Activated naive CD4-positive, alpha-beta T cell treated with anti-CD3 and anti-CD28 coated beads, Interleukin-2, amount 50 U/mL, for 24 hours (primary cell): Measurements from ENCODE around the gene AGFG1.
A peak's percentile ranks its signal among the peaks of the same experiment; 100 is the strongest.
"Not testable (repeated sequence)": the region's sequence is repeated elsewhere in the genome, so short reads cannot be mapped to it uniquely, and the experiment has no call there.

Experiments
- H3K27ac Mint-ChIP-seq: one replicate; pipeline ENCODE4 v1.8.0; 2021; ENCODE audit warnings: mild to moderate bottlenecking, mixed read lengths
- H3K27me3 Mint-ChIP-seq: one replicate; pipeline ENCODE4 v1.8.0; 2021; ENCODE audit warnings: mixed read lengths
- H3K36me3 Mint-ChIP-seq: one replicate; pipeline ENCODE4 v1.8.0; 2021; ENCODE audit warnings: mixed read lengths
- H3K4me1 Mint-ChIP-seq: one replicate; pipeline ENCODE4 v1.8.0; 2021; ENCODE audit warnings: mixed read lengths
- H3K4me3 Mint-ChIP-seq: one replicate; pipeline ENCODE4 v1.8.0; 2021; ENCODE audit warnings: mild to moderate bottlenecking, mixed read lengths
- H3K9me3 Mint-ChIP-seq: one replicate; pipeline ENCODE4 v1.8.0; 2021; ENCODE audit warnings: mixed read lengths

AGFG1 gene

DNA sequence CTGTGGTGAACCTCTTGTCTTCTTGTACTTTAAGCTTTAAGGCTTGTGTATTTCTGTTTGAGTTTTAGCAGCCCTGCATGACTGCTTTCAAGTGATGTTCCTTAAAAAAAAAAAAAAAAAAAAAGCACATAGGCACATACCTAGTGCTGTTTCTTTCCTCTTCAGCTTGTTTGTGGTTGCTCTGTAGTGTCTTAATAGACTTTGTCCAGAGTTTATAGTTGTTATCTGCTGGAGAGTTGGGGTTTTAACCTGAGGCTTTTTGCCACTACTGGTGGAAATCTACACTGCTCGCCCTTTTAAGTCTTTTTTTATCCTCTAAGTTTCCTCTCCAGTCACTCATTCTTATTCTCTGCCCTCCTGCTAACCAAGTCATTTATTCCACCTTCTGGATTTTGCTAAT lies 34.5 kb downstream of the AGFG1 start:
- peaks cover 88% of the 10 kb centered on the region for H3K4me1 Mint-ChIP-seq
- peaks cover 12% of the 10 kb centered on the region for H3K36me3 Mint-ChIP-seq
- H3K9me3 Mint-ChIP-seq, result no peaks in the 10 kb centered on the region
- H3K27me3 Mint-ChIP-seq, result no peaks in the 10 kb centered on the region
- no peak overlapping the region for H3K27ac Mint-ChIP-seq
- peak overlapping the region; percentile 24 for H3K4me3 Mint-ChIP-seq

DNA sequence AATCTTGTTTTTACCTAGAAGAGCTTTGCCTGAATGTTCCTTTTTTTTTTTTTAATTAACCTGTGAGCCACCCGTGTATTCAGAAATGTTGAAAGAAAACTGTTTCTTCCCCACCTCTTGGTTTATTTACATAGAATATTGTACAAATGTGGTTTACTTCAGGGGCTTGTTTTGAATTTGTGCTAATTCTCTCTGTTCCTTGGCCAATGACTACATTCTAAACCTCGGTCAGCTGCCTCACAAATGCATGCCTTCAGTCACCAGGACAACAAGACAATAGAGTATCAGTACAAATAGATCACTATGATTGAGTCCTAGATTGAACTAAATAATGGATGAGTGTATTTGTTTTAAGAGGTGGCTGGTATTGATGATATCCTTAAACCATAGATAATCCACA lies 36.0 kb downstream of the AGFG1 start:
- Mint-ChIP-seq H3K36me3 (peaks cover 7% of the 10 kb centered on the region), H3K4me1 (peaks cover 92% of the 10 kb centered on the region), H3K9me3 (no peaks in the 10 kb centered on the region), H3K27ac (no peak overlapping the region), H3K4me3 (peak overlapping the region; percentile 30), H3K27me3 (no peaks in the 10 kb centered on the region)

DNA sequence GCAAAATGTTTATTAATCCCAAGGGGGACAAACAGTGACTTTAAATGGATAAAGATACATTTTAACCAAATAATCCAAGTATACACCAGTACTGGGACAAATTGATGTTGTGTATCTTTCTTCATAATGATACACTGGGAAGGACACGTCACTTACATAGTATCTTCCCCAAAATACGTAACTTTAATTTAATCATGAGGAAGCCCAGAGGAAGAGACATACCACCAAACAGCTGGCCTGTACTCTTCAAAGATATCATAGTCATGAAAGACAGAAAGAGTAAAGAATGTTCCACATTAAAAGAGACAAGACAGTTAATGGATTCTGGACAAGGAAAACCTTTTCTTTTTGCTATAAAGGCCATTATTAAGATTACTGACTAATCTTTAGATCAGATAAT lies 37.1 kb downstream of the AGFG1 start:
- no peaks in the 10 kb centered on the region for H3K27me3 Mint-ChIP-seq
- H3K27ac Mint-ChIP-seq, result peak overlapping the region; percentile 6
- H3K4me3 Mint-ChIP-seq, result no peak overlapping the region
- peaks cover 5% of the 10 kb centered on the region for H3K36me3 Mint-ChIP-seq
- no peaks in the 10 kb centered on the region for H3K9me3 Mint-ChIP-seq
- H3K4me1 Mint-ChIP-seq, result peaks cover 93% of the 10 kb centered on the region

DNA sequence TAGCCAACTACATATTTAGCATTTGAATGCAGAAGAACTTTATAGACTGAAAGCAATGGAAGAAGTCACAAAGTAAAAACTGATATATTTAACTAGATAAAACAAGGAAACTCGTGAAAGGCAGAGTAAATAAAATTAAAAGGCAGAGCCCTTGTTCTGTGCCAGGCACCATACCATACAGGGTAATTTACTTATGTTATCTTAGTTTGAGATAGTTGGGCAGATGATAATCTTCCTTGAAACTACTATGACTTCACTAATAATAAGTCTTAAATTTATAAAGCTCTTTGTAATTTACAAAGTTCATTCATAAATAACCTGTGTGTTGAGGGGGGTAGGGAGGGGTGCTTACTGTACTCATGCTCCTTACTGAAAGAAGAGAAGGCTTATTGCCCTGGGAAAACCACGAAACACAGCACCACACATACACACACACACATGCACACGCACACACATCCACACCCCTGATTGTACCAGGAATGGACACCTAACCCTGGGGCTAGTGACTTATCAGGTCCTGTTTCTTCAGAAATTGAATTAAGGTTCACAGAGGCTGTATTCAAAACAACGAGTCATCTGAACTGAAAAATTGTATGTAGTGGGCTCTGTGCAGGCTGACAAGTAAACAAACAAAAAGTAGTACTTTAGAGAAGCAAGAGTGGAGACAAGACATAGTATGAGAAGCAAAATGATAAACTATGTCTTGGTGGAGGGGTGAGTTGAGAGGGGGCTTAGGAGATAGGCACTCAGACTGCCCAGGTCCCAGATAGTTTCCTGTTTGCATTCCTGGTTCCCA lies 38.1 kb downstream of the AGFG1 start:
- H3K4me1 Mint-ChIP-seq, result peaks cover 90% of the 10 kb centered on the region
- H3K27me3 Mint-ChIP-seq, result no peaks in the 10 kb centered on the region
- H3K36me3 Mint-ChIP-seq, result peaks cover 5% of the 10 kb centered on the region
- no peaks in the 10 kb centered on the region for H3K9me3 Mint-ChIP-seq
- peak overlapping the region; percentile 36 for H3K4me3 Mint-ChIP-seq
- peak overlapping the region; percentile 41 for H3K27ac Mint-ChIP-seq

DNA sequence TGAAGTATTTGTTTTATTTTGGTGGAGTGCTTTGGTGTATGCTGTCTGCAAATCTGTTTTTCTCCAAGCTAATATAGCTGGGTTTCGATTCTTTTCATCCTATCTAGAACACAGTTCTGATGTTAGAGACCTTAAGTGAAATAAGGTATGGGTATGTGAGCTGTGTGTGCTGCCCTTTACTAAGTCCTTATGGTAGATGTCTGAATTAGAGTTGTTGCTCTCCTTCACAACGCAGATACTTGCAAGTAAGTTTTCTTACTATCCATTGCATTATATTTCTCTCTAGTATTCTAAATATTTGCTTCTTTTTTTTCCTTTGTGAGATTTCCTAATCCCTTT lies 38.6 kb downstream of the AGFG1 start:
- no peaks in the 10 kb centered on the region for H3K9me3 Mint-ChIP-seq
- H3K4me3 Mint-ChIP-seq, result peak overlapping the region; percentile 26
- H3K27me3 Mint-ChIP-seq, result no peaks in the 10 kb centered on the region
- peak overlapping the region; percentile 10 for H3K27ac Mint-ChIP-seq
- peaks cover 90% of the 10 kb centered on the region for H3K4me1 Mint-ChIP-seq
- peaks cover 4% of the 10 kb centered on the region for H3K36me3 Mint-ChIP-seq

DNA sequence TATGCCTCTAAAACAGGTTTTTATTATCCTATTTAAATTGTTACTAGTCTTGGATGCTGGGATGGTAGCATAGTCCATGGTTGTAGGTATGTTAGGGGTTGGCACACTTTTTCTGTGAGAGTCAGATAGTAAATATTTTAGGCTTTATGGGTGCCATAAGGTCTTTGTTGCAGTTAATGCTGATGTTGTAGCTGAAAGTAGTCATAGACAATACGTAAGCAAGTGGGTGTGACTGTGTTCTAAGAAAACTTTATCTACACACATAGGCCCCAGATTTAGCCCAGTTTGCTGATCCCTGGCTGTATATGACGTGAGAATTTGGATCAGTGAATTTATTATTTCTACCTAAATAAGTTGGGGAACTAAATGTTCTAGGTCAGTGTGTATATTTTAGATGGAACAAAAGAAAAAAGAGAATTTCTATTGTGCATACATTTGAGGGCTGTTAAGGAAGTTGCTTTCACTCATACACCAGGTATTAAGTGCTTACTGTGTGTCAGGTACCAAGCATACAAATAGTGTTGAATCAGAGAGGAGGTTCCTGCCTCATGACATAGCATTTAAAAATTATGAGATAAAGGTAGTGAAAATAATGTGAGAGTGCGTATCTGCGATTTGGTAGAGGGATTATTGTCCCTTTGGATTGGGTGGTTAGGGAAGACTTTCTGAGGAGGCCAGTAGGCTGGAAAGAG lies 39.4 kb downstream of the AGFG1 start:
- Mint-ChIP-seq H3K27me3 (no peaks in the 10 kb centered on the region), H3K4me3 (no peak overlapping the region), H3K4me1 (peaks cover 90% of the 10 kb centered on the region), H3K27ac (peak overlapping the region; percentile 36), H3K36me3 (peaks cover 6% of the 10 kb centered on the region), H3K9me3 (no peaks in the 10 kb centered on the region)

DNA sequence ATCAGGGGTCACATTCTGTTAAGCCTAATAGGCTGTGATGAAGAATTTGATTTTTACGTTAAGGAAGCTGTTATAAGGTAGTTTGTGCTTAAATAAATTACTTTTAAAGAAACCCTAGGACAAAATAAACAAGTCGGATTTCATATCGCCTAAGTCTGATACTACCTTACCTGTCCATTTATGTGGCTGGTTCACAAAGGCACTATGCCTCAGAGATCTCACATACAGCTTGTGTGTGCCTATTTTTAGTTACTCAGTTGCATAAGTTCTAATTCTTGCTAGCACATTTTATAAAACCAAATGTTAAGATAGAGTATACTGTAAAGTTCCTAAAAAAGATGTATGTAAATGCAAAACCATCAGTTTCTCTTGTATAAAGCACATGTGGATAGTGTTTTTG lies 40.0 kb downstream of the AGFG1 start:
- H3K27me3 Mint-ChIP-seq, result no peaks in the 10 kb centered on the region

DNA sequence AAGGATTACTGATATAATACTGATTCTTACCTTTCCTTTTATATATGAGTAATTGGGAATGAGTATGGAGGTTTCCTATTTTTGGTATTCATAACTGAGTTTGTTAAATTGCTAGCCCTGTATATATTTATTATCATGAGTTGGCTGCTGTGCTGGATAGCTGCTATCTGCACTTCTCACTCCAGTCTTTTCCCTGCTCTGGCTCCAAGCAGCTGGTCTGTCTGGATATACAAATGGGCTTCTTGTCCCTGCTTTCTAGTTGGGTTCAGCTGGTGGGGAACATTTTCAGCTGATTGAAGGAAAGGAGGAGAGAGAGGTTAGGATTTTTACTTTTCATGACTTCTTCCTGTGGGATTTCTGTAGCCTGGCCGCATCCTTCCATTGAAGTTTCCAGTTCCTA lies 41.2 kb downstream of the AGFG1 start:
- Mint-ChIP-seq H3K4me3 (no peak overlapping the region), H3K36me3 (peaks cover 6% of the 10 kb centered on the region), H3K9me3 (no peaks in the 10 kb centered on the region), H3K4me1 (peaks cover 95% of the 10 kb centered on the region), H3K27ac (no peak overlapping the region), H3K27me3 (no peaks in the 10 kb centered on the region)

More for the DNA sequence above, 40.0 kb downstream of the AGFG1 start:
- Mint-ChIP-seq H3K4me3 (no peak overlapping the region), H3K27ac (no peak overlapping the region), H3K9me3 (no peaks in the 10 kb centered on the region), H3K4me1 (peaks cover 88% of the 10 kb centered on the region), H3K36me3 (peaks cover 6% of the 10 kb centered on the region)

DNA sequence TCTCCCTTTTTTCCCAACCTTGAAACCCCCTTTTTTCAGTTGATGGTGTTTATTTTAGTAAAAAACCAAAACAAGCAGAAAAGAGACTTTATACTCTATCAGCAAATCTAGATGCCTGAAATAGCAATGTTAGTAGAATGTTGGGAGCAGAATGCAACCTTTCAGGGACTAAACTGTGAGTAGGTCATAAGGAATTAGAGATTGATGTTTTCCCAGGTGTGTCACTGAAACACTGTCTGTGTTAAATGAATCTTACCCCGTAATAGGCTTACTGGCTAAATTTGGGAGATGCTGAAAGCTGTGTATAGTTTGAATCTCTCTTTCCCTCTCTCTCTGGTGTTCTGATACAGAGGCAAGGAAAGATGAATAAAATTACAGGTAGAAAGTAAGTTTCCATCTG lies 43.8 kb downstream of the AGFG1 start:
- H3K36me3 Mint-ChIP-seq, result peaks cover 5% of the 10 kb centered on the region
- H3K4me3 Mint-ChIP-seq, result no peak overlapping the region
- no peaks in the 10 kb centered on the region for H3K27me3 Mint-ChIP-seq
- peaks cover 84% of the 10 kb centered on the region for H3K4me1 Mint-ChIP-seq
- no peak overlapping the region for H3K27ac Mint-ChIP-seq
- no peaks in the 10 kb centered on the region for H3K9me3 Mint-ChIP-seq

DNA sequence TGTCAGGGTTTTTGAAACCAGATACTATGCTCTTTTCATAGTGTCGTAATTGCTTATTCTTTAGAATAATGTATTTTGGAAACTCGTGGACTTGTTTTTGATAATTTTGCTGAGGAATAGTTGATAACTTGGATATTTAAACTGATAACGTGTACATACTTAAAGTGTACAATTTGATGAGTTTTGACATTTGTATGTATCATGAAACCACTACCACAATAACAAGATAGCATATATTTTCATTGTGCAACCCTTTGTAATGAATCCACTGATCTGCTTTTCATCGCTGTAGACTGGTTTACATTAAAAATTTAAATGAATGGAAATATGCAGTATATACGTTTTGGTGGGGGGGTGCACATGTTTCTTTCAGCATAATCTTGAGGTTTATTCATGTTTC lies 45.8 kb downstream of the AGFG1 start:
- Mint-ChIP-seq H3K4me3 (no peak overlapping the region), H3K4me1 (peaks cover 75% of the 10 kb centered on the region), H3K27ac (no peak overlapping the region), H3K36me3 (peaks cover 9% of the 10 kb centered on the region), H3K9me3 (no peaks in the 10 kb centered on the region), H3K27me3 (no peaks in the 10 kb centered on the region)

DNA sequence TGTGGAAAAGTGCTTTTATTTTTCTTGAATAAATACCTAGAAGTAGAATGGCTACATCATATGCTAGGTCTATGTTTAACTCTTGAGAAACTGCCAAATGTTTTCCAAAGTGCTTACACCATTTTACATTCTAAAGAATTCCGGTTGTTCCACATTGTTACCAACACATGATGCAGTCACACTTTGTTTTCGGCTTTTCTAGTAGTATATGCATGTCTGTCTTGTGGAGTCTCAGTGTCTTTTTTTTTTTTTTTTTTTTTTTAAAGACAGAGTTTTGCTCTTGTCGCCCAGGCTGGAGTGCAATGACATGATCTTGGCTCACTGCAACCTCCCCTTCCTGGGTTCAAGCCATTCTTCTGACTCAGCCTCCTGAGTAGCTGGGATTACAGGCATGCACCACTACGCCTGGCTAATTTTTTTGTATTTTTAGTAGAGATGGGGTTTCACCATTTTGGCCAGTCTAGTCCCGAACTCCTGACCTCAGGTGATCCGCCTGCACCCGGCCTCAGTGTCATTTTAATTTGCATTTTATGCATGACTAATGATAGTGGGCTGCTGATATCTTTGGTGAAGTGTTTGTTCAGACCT lies 46.4 kb downstream of the AGFG1 start:
- not testable (repeated sequence) for H3K27me3 Mint-ChIP-seq, H3K9me3 Mint-ChIP-seq, H3K4me3 Mint-ChIP-seq, H3K27ac Mint-ChIP-seq, H3K36me3 Mint-ChIP-seq
- peaks cover 75% of the 10 kb centered on the region for H3K4me1 Mint-ChIP-seq

DNA sequence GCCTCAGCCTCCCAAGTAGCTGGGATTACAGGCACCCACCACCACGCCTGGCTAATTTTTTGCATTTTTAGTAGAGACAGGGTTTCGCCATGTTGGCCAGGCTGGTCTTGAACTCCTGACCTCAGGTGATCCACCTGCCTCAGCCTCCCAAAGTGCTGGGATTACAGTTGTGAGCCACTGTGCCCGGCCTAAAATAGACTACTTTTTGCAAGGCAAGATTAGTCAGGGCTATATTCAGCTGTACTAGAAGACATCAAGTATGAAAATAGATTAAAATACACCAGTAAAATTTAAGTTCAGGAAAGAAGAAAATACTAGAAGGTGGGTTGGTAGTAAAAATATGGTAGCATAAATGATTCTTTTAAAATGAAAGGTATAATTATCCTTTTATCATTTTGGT lies 49.2 kb downstream of the AGFG1 start:
- not testable (repeated sequence) for H3K4me3 Mint-ChIP-seq, H3K27me3 Mint-ChIP-seq, H3K9me3 Mint-ChIP-seq, H3K27ac Mint-ChIP-seq
- Mint-ChIP-seq H3K4me1 (peaks cover 56% of the 10 kb centered on the region), H3K36me3 (peaks cover 18% of the 10 kb centered on the region)

DNA sequence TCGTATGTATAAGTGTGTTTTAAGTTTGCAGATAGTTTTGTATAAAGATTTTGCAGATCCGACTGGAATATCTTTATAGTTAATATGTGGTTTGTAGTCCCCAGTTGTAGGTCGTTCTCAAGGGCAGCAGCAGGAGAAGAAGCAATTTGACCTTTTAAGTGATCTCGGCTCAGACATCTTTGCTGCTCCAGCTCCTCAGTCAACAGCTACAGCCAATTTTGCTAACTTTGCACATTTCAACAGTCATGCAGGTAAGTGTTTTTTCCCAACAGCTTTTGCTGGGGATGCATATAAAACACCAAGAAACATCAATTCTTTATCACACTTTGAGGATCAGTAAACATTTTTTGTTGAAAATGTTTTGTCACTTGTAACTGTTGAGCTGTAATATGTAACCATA lies 52.7 kb downstream of the AGFG1 start:
- Mint-ChIP-seq H3K9me3 (no peaks in the 10 kb centered on the region), H3K4me3 (no peak overlapping the region), H3K27ac (no peak overlapping the region), H3K27me3 (no peaks in the 10 kb centered on the region), H3K36me3 (peaks cover 27% of the 10 kb centered on the region), H3K4me1 (peaks cover 59% of the 10 kb centered on the region)

DNA sequence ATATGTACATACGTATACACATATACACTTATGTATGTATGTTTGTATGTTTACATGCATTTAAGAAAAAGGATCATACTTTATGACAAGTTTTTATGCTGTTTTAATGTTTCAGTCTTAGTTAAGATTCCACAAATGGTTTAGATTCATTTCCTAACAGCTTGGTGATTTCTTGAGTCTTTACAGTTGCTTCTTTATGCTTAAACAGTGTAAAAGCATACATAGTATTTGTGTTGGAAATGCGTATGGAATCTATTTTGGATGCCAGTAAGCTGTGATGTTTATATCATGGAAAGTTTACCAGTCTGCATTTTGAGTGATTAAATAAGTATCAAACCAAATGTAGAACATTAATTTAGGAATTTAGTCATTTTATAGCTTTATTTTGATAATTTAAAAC lies 55.4 kb downstream of the AGFG1 start:
- Mint-ChIP-seq H3K27ac (no peak overlapping the region), H3K4me1 (peaks cover 39% of the 10 kb centered on the region), H3K27me3 (no peaks in the 10 kb centered on the region), H3K36me3 (peaks cover 27% of the 10 kb centered on the region), H3K9me3 (no peaks in the 10 kb centered on the region), H3K4me3 (no peak overlapping the region)

DNA sequence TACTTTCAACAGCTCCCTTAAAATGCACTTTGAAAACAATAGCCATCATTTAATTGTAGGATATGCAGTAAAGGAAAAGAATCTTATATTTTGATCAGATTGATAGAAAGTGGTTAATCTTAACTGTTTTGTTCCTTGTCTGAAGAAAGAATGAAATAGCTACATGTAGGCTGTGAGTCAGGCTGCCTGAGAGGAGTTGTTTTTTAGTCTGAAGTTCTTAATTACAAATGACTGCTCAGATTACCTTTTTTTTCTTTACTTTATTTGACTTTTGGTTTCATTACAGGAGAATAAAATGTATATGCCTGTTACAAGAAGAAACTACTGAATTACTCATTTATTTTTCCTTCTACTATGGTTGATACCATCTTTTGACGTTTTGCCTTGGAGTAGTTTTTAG lies 56.8 kb downstream of the AGFG1 start:
- Mint-ChIP-seq H3K9me3 (no peaks in the 10 kb centered on the region), H3K36me3 (peaks cover 32% of the 10 kb centered on the region), H3K27ac (peak overlapping the region; percentile 72), H3K27me3 (no peaks in the 10 kb centered on the region), H3K4me1 (peaks cover 27% of the 10 kb centered on the region), H3K4me3 (no peak overlapping the region)

DNA sequence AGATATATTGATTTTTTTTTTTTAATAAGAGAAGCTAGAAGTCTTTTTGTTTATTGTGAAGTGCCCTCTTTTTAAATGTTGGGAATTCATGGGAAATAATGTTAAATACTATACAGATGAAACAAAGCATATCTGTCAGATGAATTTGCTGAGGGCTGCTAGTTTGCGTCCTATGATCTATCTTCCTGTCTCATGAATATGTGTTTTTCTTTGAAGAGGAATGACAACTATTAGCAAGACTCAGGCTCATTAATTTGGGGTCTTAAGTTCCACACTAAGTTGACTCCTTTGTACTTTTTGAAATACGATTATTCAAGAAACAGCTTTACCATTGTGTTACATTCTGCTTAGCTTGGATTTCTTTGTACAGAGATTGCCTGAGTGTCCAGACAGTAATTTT lies 57.9 kb downstream of the AGFG1 start:
- Mint-ChIP-seq H3K27me3 (no peaks in the 10 kb centered on the region), H3K9me3 (no peaks in the 10 kb centered on the region), H3K36me3 (peaks cover 32% of the 10 kb centered on the region), H3K4me1 (peaks cover 23% of the 10 kb centered on the region), H3K27ac (no peak overlapping the region), H3K4me3 (no peak overlapping the region)
